ENCODE results near the gene PFKL.
"Not testable (repeated sequence)": the region's sequence is repeated elsewhere in the genome, so short reads cannot be mapped to it uniquely, and the experiment has no call there.

PFKL gene

DNA sequence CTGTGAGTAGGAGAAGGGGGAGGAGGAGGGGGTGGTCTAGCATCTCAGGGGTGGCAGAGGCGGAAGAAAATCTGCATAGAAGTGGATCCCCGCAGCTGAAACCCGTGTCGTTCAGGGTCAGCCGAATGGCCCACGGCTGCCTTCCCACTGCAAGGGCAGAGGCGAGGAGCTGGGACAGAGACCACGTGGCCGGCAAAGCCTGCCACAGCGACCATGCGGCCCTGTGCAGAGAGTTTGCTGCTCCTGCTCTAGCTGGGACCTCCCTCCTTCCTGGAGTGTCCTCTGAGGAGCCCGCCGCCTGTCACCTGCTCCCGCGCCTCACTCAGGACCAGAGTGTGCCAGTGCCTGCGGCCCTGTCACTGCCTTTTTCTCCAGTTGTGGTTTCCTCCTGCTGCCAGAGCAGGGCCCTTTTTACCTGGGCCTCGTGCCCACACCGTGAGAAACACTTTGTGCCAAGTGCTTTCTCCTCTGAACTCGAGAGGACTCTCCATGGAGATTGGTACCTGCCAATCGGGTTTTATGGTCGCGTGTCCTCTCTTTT, 48.1 kb downstream of the PFKL start:
- no peak for DNase-seq (ENCODE audit: low read depth)

DNA sequence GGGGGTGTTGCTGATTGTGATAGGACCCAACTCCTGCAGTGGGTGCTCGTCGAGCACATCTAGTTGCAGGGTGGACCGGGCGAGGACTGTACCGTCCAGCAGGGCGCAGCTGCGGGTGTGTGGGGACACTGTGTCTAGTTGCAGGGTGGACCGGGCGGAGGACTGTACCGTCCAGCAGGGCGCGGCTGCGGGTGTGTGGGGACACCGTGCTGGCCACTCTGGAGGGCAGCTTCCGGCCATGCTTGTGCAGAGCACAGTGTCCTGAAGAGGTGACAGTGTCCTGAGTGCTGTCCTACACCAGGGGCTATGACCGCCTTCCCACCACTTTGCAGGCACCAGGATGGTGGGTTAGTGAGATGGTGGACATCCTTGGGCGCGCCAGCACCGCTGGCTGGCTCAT, 49.0 kb downstream of the PFKL start:
- DNase-seq (ENCODE audit: low read depth) = no peak

DNA sequence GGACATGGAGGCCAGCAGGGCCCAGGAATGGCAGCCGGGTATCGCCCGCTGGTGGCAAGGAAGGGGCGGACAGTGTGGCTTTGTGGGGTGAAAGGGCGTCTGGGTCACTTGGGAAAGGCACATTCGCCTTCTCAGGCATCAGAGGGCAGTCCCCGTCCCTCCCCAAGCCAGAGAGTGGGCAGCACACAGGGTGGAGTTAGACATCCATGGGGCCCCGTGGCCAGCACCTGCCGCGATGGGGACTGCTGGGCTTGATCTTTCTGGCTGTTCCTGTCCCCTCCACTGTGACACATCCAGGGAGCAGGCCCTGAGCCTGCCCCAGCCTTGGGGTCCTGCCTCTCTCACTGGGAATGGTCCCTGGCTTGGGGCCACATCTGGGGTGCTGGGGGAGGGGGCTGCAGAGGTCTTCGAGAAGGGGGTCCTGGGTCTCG, 49.6 kb downstream of the PFKL start:
- DNase-seq (ENCODE audit: low read depth) = no peak

DNA sequence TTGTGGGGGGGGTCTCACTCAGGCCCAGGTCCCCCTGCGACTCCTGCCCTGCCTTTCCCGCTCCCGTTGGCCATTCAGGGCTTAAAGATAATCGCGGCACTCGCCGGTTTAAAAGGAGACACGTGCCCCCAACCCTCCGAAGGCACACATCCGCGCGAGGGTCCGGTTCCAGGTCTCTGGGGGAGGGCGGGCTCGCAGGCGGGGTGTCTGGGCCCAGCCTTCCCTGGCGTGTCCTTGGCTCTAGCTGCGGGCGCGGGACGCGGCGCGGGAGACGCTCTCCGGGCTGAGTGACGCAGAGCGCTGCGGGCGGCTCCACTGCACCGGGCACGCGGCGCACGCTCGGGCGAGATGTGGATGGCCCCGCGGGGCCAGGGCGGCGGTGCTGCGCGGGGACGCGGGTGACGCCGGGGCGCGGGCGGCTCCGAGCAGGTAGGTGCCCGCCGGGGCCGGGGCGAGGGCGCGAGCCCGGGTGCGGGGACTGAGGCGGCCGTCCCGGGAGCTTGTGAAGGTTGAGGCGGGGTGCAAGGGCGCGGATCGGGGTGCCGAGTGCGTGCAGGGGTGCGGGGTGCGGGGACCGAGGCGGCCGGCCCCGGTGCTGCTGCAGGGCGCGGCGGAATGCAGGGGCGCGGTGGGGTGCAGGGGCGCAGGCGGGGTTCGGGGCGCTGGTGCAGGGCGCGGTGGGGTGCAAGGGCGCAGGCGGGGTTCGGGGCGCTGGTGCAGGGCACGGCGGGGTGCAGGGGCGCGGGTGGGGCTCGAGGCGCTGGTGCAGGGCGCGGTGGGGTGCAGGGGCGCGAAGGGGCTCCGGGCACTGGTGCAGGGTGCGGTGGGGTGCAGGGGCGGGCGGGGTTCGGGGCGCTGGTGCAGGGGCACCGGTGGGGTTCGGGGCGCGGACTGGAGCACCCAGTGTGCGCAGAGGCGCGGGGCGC, 50.3 kb downstream of the PFKL start:
- no peak for DNase-seq (ENCODE audit: low read depth)

DNA sequence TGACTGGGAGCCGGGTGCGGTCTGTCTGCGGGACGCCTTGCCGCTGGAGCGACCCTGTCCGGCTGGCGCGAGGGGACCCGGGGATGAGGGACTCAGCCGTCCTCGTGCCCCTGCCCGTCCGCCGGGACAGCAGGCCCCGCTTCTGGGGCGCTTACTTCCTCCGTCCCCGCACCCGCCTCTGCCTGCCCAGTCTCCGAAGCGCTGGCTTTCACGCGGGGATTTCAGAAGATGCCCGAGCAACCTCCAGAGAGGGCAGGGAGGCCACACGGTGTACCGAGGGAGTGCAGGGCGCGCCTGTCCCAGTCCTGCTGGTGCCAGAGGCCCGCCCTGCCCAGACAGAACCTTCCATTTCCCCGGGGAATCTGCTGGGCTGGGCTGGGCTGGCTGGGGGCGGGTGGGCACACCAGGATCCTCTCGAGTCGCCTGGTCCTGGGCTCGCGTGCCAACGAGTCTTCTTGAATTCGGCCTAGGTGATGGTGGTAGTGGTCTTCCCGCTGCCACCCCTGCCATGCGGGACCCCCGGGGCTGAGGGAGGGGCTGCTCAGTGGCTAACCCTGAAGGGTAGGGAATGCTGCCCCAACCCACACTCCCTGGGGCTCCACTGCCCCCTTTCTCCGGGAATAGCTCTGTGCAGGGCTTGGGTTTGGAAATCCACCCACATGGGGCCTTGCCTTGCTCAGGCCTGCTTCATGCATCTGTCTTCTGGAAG, 51.1 kb downstream of the PFKL start:
- DNase-seq (ENCODE audit: low read depth) = no peak

DNA sequence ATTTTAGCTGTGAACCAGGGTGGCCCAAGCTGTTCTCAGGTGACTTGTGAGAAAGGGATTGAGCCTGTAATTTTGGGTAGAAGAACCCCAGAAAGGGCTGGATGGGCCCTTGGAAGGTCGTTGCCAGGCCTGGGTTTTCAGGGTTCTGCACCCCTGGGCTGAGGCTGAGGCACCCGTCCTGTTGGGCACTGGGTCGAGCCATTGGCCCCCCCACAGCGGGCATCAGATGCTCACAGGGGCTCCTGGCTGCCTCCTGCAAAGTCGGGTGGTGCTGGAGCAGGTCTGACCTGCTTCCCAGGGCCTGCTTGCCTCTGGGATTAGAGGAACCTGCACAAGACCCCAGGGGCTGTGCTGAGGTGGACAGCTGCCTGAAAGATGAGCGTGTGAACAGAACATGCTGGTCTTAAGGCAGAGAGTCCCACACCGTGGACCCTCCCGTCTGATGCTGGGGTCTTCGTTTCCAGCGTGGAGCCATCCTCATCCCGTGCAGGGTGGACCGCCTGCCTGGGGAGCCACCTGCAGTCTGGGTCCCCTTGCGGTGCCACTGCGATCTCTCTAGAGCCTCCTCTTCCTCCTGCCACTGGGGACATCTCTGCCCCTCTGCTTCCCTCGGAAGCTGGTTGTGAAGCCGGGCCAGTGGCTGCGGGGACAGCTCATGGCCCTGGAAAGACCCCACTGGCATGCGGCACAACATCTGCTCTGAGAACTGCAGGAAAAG, 51.8 kb downstream of the PFKL start:
- DNase-seq (ENCODE audit: low read depth) = no peak

DNA sequence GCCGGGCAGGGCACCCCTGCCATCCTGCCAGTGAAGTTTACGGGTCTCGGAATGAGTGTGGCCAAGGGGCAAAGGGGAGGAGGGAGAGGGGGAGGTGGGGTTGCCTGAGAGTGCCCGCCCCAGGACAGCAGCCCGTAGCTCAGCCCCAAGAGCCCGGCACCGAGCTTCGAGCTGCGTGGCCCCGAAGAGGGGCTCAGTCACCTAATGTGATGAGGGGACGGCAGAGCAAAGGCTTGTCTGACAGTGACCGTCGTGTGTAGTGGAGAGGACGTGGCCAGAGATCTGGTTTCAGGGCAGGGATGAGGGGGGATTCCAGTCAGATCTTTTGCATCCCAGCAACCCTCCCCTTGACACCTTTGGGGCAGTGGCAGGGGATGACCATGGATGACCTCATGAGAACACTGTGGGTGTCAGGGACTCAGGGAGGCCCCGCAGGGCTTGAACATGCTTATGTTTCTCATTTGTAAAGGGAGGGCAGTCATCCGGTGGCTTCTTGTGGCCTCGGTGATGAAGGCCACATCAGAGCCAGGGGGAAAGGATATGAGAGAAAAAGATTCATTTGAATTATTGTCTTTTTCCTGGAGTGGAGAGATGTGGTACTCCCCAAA, 52.5 kb downstream of the PFKL start:
- DNase-seq (ENCODE audit: low read depth) = no peak

DNA sequence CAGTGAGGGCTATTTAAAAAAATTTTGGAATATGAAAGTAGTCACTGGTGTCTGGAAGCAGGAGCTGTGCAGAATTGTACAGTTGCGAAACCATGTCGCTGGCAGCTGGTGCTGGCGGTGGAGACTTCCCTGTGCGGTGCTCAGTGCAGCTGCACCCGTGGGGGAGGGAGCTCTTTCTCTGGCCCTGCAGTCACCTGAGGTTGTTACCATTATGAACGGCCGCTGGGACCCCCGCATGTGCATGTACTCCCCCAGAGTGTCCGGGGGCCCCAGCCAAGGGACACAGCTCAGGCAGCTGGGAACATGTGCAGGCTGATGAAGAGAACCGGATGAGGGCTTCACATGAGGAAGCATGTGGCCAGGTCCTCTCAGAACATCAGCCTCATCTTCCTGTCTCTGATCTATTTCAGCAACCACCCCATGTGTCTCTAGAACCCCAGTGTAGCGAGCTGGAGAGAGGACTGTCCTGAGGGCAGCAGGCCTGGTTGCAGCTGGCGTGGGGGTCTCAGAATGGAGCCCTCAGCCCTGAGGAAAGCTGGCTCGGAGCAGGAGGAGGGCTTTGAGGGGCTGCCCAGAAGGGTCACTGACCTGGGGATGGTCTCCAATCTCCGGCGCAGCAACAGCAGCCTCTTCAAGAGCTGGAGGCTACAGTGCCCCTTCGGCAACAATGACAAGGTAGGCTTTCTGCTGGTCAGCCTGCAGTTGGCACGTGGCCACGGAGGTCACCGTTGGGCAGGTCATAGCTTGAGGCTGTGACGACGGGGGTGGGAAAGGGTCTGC, 53.5 kb downstream of the PFKL start, which contains the start of gene TRPM2:
TSS of gene TRPM2 (plus strand) at position 431 of the 780 bp plus-strand sequence. CDS start at position 511, 80 bp downstream.
- DNase-seq (ENCODE audit: low read depth) = no peak

DNA sequence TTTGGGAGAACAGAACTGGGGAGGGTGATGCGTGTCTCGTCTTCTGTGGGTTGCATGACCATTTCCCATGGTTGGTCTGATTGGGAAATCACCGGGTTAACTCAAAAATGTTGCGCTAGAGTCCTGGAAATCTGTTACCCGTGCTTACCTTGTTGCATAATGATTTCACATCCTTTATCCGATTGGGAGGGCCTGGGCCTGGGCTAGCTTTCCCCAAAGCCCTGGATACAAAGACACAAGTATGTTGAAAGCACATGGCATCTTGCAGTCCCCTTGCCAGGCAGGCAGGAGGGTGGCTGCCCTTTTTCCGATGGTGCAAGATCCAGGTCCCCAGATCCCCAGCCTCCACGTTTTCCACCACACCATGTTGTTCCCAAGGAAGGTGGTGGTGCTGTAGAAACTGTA, 54.1 kb downstream of the PFKL start:
- no peak for DNase-seq (ENCODE audit: low read depth)

DNA sequence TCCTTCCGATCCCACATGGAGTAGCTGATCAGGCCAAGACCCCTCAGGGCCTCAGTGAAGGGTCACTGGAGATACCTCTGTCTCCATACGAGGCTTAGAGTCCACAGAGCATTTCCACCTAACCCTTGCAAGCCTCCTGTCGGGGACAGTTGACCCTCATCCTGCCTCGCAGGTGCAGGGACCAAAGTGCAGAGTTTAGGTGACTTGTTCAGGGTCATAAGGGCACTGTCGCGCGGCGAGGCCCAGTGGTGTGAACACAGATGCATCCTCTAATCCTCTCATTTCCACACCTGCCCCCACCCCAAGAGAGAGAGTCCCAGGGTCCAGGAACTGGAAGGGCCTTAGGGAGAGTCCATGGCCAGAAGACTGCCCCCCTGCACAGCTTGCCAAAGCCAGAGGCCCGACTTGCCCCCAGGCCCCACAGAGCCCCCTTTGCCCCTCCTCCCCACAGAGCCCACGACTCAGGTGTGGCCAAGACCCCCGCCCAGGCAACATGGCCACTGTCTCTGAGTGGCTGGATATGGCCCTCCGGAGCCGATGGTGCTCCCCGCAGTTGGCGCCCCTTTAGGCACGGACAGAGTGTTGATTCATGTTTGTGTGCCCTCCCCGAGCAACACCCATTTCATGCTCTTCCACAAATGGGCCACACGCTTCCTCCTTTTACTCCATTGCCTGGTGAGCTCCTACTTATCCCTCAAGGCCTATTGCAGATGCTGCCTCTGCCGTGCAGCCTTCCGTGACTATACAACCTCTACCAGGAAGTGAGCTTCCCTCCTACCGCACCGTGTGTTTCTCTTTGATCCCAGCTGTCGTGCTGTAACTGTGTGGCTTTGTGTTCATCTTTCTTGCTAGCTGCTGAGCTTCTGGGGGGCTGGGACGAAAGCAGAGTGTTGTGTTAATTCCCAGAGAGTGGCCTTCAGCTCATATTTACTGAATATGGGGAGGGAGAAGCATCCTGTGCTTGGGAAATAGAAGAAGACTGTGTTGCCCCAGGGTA, 55.2 kb downstream of the PFKL start:
- no peak for DNase-seq (ENCODE audit: low read depth)

DNA sequence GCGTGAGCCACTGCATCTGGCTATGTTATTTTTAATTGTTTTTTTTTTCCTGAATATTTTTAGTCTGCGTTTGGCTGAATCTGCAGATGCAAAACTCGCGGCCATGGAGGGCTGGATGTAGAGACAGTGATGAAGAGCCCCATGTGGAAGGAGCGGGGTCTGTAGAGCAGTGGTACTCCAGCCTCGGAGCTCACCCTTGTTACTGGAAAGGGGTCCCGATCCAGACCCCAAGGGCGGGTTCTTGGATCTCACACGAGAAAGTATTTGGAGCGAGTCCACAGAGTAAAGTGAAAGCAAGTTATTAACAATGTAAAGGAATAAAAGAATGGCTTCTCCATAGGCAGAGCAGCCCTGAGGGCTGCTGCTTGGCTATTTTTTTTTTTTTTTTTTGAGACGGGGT, 56.3 kb downstream of the PFKL start:
- no peak for DNase-seq (ENCODE audit: low read depth)

DNA sequence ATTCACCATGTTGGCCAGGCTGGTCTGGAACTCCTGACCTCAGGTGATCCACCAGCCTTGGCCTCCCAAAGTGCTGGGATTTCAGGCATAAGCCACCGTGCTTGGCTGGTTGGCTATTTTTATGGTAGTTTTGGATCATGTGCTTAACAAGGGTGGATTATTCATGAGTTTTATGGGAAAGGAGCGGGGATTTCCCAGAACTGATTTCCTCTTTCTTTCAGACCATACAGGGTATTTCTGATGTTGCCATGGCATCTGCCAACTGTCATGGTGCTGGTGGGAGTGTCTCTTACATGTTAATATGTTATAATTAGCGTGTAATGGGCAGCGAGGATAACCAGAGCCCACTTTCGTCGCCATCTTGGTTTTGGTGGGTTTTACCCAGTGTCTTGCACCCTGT, 56.8 kb downstream of the PFKL start:
- no peak for DNase-seq (ENCODE audit: low read depth)

DNA sequence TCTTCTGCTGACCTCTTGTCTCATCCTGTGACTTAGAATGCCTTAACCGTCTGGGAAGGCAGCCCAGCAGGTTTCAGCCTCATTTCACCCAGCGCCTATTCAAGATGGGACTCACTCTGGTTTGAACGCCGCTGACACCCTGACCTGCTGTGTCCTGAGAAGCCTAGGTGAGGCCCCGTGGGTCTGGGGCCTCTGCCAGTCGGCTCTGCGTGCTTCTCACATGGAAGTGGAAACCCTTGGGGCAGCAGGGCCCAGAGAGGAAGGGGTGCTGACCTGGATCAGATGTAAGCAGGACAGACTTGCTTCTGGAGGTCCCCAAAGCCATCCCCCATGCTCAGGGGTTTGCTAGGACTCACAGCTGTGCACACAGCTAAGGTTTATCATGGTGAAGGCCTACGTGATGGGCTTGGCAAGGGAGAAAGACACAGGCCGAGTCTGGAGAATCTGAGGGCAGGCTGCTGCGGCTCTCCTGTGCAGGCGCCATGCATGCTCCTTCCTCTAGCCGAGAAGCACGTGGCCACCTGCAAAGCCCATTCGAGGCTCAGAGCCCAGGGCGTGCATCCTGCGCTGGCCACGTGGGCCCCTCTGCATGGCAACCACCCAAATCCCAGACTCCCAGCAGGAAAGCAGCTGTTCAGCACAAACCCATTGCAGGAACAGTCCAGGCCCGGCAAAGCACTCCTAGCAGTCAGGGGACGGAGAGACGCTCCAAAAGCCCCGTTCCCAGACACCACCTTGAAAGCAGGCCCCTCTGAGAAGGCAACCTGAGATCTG, 57.4 kb downstream of the PFKL start:
- no peak for DNase-seq (ENCODE audit: low read depth)

DNA sequence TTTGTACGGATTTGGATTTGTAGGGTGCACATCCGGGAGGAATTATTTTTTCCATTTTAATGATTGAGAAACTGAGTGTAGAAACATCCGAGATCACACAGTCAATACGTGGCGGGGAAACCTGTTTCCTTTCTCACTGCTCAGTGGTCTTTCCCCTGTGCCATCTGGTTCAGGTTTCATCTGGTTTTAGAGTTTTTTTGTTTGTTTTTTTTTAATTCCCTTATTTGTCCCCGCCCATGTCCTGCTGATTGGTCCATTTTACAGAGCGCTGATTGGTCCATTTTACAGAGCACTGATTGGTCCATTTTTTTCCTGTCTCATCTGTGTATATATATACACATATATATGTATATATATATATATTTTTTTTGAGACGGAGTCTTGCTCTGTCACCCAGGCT, 59.5 kb downstream of the PFKL start:
- DNase-seq (ENCODE audit: low read depth) = no peak

DNA sequence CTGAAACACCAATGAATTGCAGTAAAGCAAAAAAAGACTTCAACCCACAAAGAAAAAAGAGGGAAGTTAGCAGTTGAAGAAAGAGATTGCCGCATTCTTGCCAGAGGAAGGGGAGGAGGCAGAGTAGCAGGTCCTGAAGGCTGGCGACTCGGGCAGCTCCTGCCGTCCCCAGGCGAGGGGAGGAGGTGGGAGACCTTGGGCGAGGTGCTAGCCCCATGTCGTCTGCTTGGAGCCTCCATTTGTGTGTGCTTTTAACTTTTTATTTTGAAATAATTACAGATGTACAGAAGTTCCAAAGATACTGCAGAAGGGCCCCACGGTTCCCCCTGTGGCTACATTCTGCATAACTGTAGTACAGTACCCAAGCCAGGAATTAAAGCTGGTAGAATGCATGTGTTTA, 60.3 kb downstream of the PFKL start:
- DNase-seq (ENCODE audit: low read depth) = no peak

DNA sequence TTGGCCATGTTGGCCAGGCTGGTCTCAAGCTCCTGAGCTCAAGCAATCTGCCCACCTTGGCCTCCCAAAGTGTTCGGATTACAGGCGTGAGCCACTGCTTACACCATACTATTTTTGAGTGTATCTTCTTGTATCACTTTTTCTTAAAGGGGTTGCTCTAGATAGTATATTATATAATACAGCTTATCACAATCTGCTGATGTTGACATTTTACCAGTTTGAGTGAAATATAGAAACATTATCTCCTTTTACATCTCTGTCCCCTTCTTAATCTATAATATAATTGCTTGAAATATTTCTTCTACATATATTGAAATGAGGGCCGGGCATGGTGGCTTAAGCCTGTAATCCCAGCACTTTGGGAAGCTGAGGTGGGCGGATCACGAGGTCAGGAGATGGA, 62.0 kb downstream of the PFKL start:
- not testable (repeated sequence) for DNase-seq (ENCODE audit: low read depth)

DNA sequence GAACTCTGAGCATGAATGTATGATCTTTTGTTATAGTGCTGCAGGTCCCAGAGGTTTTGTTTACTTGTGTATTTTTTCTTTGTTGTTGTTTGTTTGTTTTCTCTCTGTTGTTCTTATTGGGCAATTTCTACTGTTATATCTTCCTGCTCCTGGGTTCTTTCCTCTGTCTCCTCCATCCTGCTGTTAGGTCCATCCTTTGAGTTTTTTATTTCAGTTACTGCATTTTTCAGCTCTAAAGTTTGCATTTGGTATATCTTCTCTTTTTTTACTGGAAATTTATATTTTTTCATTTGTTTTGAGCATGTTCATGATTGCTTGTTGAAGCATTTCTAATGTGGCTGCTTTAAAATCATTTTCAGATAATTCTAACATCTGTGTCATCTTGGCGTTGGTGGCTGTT, 63.4 kb downstream of the PFKL start:
- no peak for DNase-seq (ENCODE audit: low read depth)

DNA sequence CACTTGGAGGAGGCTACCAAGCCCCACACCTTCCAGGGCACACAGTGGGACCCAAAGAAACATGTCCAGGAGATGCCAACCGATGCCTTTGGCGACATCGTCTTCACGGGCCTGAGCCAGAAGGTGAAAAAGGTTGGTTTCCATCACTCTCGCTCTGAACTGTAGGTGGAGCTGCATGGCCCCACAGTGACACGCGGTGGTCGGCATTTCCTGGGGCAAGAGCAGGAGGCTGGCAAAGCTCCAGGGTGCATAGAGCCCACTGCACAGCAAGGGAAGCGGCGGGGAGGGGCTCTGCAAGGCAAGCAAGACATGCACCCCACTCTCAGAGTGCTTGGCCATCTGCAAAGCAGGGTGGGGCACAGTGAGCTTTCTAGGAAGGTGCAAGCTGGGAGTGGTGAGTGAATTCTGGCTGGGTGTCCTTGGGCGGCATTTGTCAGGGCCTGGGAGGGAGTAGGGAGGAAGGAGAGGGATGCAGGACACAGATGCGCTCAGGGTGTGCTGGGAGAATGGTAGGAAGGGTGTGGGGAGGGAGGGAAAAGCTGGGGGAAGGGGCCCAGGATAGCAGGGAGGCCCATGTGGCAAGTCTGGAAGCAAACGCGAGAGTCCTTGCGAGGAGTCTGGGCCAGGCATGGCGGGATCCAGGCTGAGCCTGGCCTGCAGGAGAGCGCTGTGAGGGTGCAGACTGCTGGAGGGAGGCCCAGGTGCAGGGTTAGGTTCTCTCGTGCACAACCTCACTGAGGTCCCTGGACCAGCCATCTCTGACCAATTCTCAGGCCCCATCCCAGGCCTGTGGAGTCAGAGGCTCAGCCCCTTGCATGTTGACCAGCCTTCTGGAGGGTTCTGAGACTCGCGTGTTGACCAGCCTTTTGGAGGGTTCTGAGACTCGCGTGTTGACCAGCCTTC, 64.5 kb downstream of the PFKL start:
- no peak for DNase-seq (ENCODE audit: low read depth)

Measured in GM04504 (cell line).